GM23338 (cell line): ENCODE measurements around the gene ADAMTS4.

Experiments used
- CREB1 ChIP-seq: fragments of 250-450 bp; sonication (Bioruptor Pico); IDR thresholded peaks from 2 replicates; pipeline ENCODE4 v1.5.0; 2020; ENCODE audit warnings: low read depth, mild to moderate bottlenecking, moderate library complexity
- CTCF ChIP-seq, 2 experiments: fragments of 200-600 bp in 1 of 2; sonication (generic) in 1 of 2; conservative IDR thresholded peaks; 2 replicates each; pipeline versions ENCODE4 v1.5.1 to v1.6.1; 2016 to 2017; ENCODE audit warnings: antibody characterized with exemption in 2 of 2, low read depth in 2 of 2, mild to moderate bottlenecking in 2 of 2, moderate library complexity in 1 of 2
- ETS1 ChIP-seq: IDR thresholded peaks from 2 replicates; pipeline ENCODE4 v1.6.1; 2016; ENCODE audit warnings: antibody characterized with exemption
- EZH2 ChIP-seq: fragments of 200-600 bp; sonication (generic); IDR thresholded peaks from one replicate; pipeline ENCODE4 v1.8.0; 2017; ENCODE audit warnings: antibody characterized with exemption, mild to moderate bottlenecking, low read depth; ENCODE audit not compliant: unreplicated experiment
- EZH2phosphoT487 ChIP-seq: fragments of 200-600 bp; sonication (generic); IDR thresholded peaks from one replicate; pipeline ENCODE4 v1.8.1; 2018; ENCODE audit warnings: antibody characterized with exemption; ENCODE audit not compliant: unreplicated experiment
- JUNB ChIP-seq: IDR thresholded peaks from one replicate; pipeline ENCODE4 v1.6.1; 2016; ENCODE audit warnings: antibody characterized with exemption; ENCODE audit not compliant: unreplicated experiment
- POLR2AphosphoS5 ChIP-seq: IDR thresholded peaks from 2 replicates; pipeline ENCODE4 v1.6.1; 2016; ENCODE audit warnings: antibody characterized with exemption, low read depth
- REST ChIP-seq: IDR thresholded peaks from one replicate; pipeline ENCODE4 v1.6.1; 2018; ENCODE audit warnings: antibody characterized with exemption; ENCODE audit not compliant: unreplicated experiment
- ZNF114 ChIP-seq: fragments of 250-450 bp; sonication (Bioruptor Pico); IDR thresholded peaks from 2 replicates; pipeline ENCODE4 v1.5.0; 2020; ENCODE audit warnings: mild to moderate bottlenecking, moderate library complexity
- ZNF331 ChIP-seq: fragments of 250-450 bp; sonication (Bioruptor Pico); IDR thresholded peaks from 2 replicates; pipeline ENCODE4 v1.5.0; 2020; ENCODE audit warnings: low read depth, mild to moderate bottlenecking, moderate library complexity
- ZNF462 ChIP-seq: fragments of 250-450 bp; sonication (Bioruptor Pico); IDR thresholded peaks from 2 replicates; pipeline ENCODE4 v1.5.0; 2020; ENCODE audit warnings: mild to moderate bottlenecking, moderate library complexity

- no peak for TF ChIP-seq EZH2
- peak; percentile 53 to 67 for TF ChIP-seq CTCF (conservative IDR thresholded peaks at IDR 0.05; ENCODE audit: low read depth in 2 of 2)
- TF ChIP-seq POLR2AphosphoS5: no peak
- no peak for TF ChIP-seq REST
- TF ChIP-seq ZNF114 (CRISPR knock-in tag): no peak
- TF ChIP-seq CREB1: no peak
- TF ChIP-seq EZH2phosphoT487: no peak
- TF ChIP-seq JUNB: no peak
- TF ChIP-seq ZNF331 (CRISPR knock-in tag): no peak
- TF ChIP-seq ZNF462: no peak
- TF ChIP-seq ETS1: no peak
These were observed 18.2 kb downstream of the ADAMTS4 start for GRCh38 chr1:161180639-161181038.
